ENCODE data around the gene KCNG2.
A peak's percentile ranks its signal among the peaks of the same experiment; 100 is the strongest.

KCNG2 gene

DNA sequence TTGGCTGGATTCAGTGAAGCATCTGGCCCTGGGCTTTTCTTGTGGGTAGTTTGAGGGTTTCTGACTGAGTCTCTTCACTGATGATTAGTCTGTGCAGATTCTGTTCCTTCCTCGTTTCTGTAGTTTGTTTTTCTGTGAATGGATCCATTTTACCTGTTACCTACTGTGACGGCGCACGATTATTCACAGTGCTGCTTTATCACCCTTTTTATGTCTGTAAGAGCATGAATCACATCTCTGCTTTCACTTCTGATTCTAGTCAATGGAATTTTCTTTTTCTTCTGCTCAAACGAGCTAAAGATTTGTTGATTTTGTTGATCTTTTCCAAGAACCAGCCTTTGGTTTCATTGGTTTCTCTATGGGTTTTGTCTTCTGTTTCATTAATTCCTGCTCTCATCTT lies 92.9 kb downstream of the KCNG2 start:
- H2BK15ac ChIP-seq (ENCODE audit: low read length) = no peak overlapping the region
- no peak overlapping the region for H3K4me3 ChIP-seq (ENCODE audit: low read length in 2 of 2)
- no peaks in the 10 kb centered on the region for H3K4me1 ChIP-seq (ENCODE audit: control insufficient read depth in 2 of 2, insufficient read depth in 1 of 2, low read depth in 1 of 2, low read length in 2 of 2)
- no peaks in the 10 kb centered on the region for H3K79me1 ChIP-seq (ENCODE audit: low read depth, low read length)
- no peak overlapping the region for H3K14ac ChIP-seq (ENCODE audit: low read length)
- H3K18ac ChIP-seq (ENCODE audit: low read length) = no peak overlapping the region
- no peak overlapping the region for H3K27ac ChIP-seq (replicated peaks; ENCODE audit: low read length)
- H3K4ac ChIP-seq (ENCODE audit: low read length) = no peak overlapping the region
- no peak overlapping the region for H4K91ac ChIP-seq (ENCODE audit: low read depth, low read length, poor library complexity)
- no peak overlapping the region for H2BK120ac ChIP-seq (ENCODE audit: low read depth, low read length)
- no peaks in the 10 kb centered on the region for H3K27me3 ChIP-seq (ENCODE audit: control insufficient read depth in 3 of 3, insufficient read depth in 3 of 3, low read depth in 1 of 3, low read length in 3 of 3)
- H2AFZ ChIP-seq (ENCODE audit: low read length) = no peak overlapping the region
- no peak overlapping the region for H2BK12ac ChIP-seq (ENCODE audit: low read length)
- H4K8ac ChIP-seq (ENCODE audit: low read depth, low read length) = no peak overlapping the region
- no peak overlapping the region for H3K23ac ChIP-seq (ENCODE audit: low read depth, low read length, poor library complexity)
- peaks cover 12 to 22% of the 10 kb centered on the region in 2 donors for H3K9me3 ChIP-seq (replicated peaks in 1 of 2; ENCODE audit: control insufficient read depth in 2 of 2, insufficient read depth in 1 of 2, low read depth in 1 of 2, low read length in 2 of 2)
- H3K36me3 ChIP-seq (replicated peaks in 1 of 2; ENCODE audit: control insufficient read depth in 2 of 2, insufficient read depth in 2 of 2, low read length in 2 of 2) = no peaks in the 10 kb centered on the region
- no peak overlapping the region for H3K9ac ChIP-seq (ENCODE audit: low read depth, low read length, poor library complexity)
- no peak overlapping the region for H3K4me2 ChIP-seq (ENCODE audit: insufficient read depth, low read length, poor library complexity, severe bottlenecking)
- H2BK5ac ChIP-seq (ENCODE audit: low read length) = no peak overlapping the region
- no peak for DNase-seq (ENCODE audit: low spot score)
- no peak overlapping the region for H2AK5ac ChIP-seq (ENCODE audit: low read depth, low read length)
- no CpG with 5 or more reads among the region's 5 CpGs for WGBS, 2 donors (ENCODE audit: extremely low coverage in 2 of 2, insufficient read length in 2 of 2, insufficient replicate concordance in 1 of 2)

DNA sequence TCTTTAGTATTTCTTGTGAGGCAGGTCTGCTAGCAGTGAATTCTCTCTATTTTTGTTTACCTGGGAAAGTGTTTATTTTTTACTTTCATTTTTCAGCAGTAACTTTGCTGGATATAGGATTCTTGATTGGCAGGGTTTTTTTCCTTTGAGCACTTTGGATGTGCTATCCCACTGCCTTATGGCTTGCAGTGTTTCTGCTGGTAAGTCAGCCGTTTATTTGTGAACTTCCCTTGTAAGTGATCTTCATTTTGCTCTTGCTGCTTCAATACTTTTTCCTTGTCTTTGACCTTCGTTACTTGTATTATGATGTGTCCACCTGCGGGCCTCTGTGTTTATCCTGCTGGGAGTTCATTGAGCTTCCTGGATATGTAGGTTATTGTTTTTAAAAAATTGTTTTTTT lies 99.0 kb downstream of the KCNG2 start:
- no peak overlapping the region for H4K8ac ChIP-seq (ENCODE audit: low read depth, low read length)
- H3K36me3 ChIP-seq (replicated peaks in 1 of 2; ENCODE audit: control insufficient read depth in 2 of 2, insufficient read depth in 2 of 2, low read length in 2 of 2) = no peaks in the 10 kb centered on the region
- peaks cover 2% of the 10 kb centered on the region for H3K79me1 ChIP-seq (ENCODE audit: low read depth, low read length)
- no peaks in the 10 kb centered on the region for H3K4me1 ChIP-seq (ENCODE audit: control insufficient read depth in 2 of 2, insufficient read depth in 1 of 2, low read depth in 1 of 2, low read length in 2 of 2)
- no peak overlapping the region for H3K4ac ChIP-seq (ENCODE audit: low read length)
- DNase-seq (ENCODE audit: low spot score) = no peak
- H2BK15ac ChIP-seq (ENCODE audit: low read length) = no peak overlapping the region
- no peaks in the 10 kb centered on the region for H3K27me3 ChIP-seq (ENCODE audit: control insufficient read depth in 3 of 3, insufficient read depth in 3 of 3, low read depth in 1 of 3, low read length in 3 of 3)
- no peak overlapping the region for H3K9ac ChIP-seq (ENCODE audit: low read depth, low read length, poor library complexity)
- no peak overlapping the region for H2BK5ac ChIP-seq (ENCODE audit: low read length)
- H2BK120ac ChIP-seq (ENCODE audit: low read depth, low read length) = no peak overlapping the region
- H4K91ac ChIP-seq (ENCODE audit: low read depth, low read length, poor library complexity) = no peak overlapping the region
- H2AK5ac ChIP-seq (ENCODE audit: low read depth, low read length) = no peak overlapping the region
- peaks cover 35 to 39% of the 10 kb centered on the region in 2 donors for H3K9me3 ChIP-seq (replicated peaks in 1 of 2; ENCODE audit: control insufficient read depth in 2 of 2, insufficient read depth in 1 of 2, low read depth in 1 of 2, low read length in 2 of 2)
- no peak overlapping the region for H3K23ac ChIP-seq (ENCODE audit: low read depth, low read length, poor library complexity)
- H3K14ac ChIP-seq (ENCODE audit: low read length) = no peak overlapping the region
- H3K4me2 ChIP-seq (ENCODE audit: insufficient read depth, low read length, poor library complexity, severe bottlenecking) = no peak overlapping the region
- no peak overlapping the region for H2BK12ac ChIP-seq (ENCODE audit: low read length)
- no CpG with 5 or more reads among the region's 3 CpGs for WGBS, 2 donors (ENCODE audit: extremely low coverage in 2 of 2, insufficient read length in 2 of 2, insufficient replicate concordance in 1 of 2)
- H3K18ac ChIP-seq (ENCODE audit: low read length) = no peak overlapping the region
- no peak overlapping the region for H2AFZ ChIP-seq (ENCODE audit: low read length)
- H3K4me3 ChIP-seq (ENCODE audit: low read length in 2 of 2) = no peak overlapping the region
- no peak overlapping the region for H3K27ac ChIP-seq (replicated peaks; ENCODE audit: low read length)

DNA sequence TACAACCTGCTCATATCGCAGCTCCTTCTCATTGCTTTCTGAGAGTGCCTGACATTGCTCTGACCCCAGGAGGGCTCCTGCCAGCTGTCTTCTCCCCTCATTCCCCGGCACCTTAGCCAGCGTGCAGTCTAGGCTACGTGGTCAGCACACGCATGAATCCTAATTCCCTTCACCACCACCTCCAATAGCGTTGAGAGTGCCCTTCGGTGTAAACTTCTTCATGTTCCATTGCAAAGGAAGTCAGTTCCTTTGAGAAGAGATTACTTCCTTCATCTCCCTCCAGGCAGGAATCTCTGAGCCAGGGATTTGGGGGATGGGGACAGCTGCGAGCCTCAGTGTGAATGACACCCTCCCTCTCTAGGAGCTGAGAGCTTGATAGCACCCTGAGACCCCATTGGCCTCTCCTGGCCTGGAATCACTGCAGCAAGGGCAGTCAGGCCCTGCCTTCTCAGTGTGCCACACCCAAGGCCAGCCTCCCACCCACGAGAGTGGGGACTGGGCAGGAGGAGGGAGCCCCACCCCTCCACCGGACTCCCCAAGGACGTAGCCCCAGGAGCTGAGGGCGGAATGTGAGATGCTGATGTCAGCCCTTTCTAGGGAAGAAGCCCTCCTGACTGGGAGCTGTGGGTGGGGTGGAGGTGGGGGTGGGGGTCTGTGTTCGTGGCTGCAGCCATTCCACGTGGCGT lies 100.3 kb downstream of the KCNG2 start:
- no peak overlapping the region for H3K4me2 ChIP-seq (ENCODE audit: insufficient read depth, low read length, poor library complexity, severe bottlenecking)
- H3K4me3 ChIP-seq (ENCODE audit: low read length in 2 of 2) = peak overlapping the region in 1 of 2 donors; percentile 50
- no peak overlapping the region for H2BK5ac ChIP-seq (ENCODE audit: low read length)
- no peak overlapping the region for H3K18ac ChIP-seq (ENCODE audit: low read length)
- no peak overlapping the region for H2AK5ac ChIP-seq (ENCODE audit: low read depth, low read length)
- H3K27me3 ChIP-seq (ENCODE audit: control insufficient read depth in 3 of 3, insufficient read depth in 3 of 3, low read depth in 1 of 3, low read length in 3 of 3) = no peaks in the 10 kb centered on the region
- H3K27ac ChIP-seq (replicated peaks; ENCODE audit: low read length) = no peak overlapping the region
- peaks cover 2% of the 10 kb centered on the region for H3K79me1 ChIP-seq (ENCODE audit: low read depth, low read length)
- H2BK120ac ChIP-seq (ENCODE audit: low read depth, low read length) = no peak overlapping the region
- H3K9me3 ChIP-seq (replicated peaks in 1 of 2; ENCODE audit: control insufficient read depth in 2 of 2, insufficient read depth in 1 of 2, low read depth in 1 of 2, low read length in 2 of 2) = peaks cover 40 to 46% of the 10 kb centered on the region in 2 donors
- no CpG with 5 or more reads among the region's 15 CpGs for WGBS, 2 donors (ENCODE audit: extremely low coverage in 2 of 2, insufficient read length in 2 of 2, insufficient replicate concordance in 1 of 2)
- H2AFZ ChIP-seq (ENCODE audit: low read length) = no peak overlapping the region
- no peak overlapping the region for H3K14ac ChIP-seq (ENCODE audit: low read length)
- no peak overlapping the region for H2BK15ac ChIP-seq (ENCODE audit: low read length)
- H3K4ac ChIP-seq (ENCODE audit: low read length) = no peak overlapping the region
- H3K9ac ChIP-seq (ENCODE audit: low read depth, low read length, poor library complexity) = no peak overlapping the region
- no peak for DNase-seq (ENCODE audit: low spot score)
- no peak overlapping the region for H3K23ac ChIP-seq (ENCODE audit: low read depth, low read length, poor library complexity)
- H2BK12ac ChIP-seq (ENCODE audit: low read length) = no peak overlapping the region
- no peak overlapping the region for H4K91ac ChIP-seq (ENCODE audit: low read depth, low read length, poor library complexity)
- no peaks in the 10 kb centered on the region for H3K4me1 ChIP-seq (ENCODE audit: control insufficient read depth in 2 of 2, insufficient read depth in 1 of 2, low read depth in 1 of 2, low read length in 2 of 2)
- no peak overlapping the region for H4K8ac ChIP-seq (ENCODE audit: low read depth, low read length)
- peaks cover 2 to 13% of the 10 kb centered on the region in 2 donors for H3K36me3 ChIP-seq (replicated peaks in 1 of 2; ENCODE audit: control insufficient read depth in 2 of 2, insufficient read depth in 2 of 2, low read length in 2 of 2)

DNA sequence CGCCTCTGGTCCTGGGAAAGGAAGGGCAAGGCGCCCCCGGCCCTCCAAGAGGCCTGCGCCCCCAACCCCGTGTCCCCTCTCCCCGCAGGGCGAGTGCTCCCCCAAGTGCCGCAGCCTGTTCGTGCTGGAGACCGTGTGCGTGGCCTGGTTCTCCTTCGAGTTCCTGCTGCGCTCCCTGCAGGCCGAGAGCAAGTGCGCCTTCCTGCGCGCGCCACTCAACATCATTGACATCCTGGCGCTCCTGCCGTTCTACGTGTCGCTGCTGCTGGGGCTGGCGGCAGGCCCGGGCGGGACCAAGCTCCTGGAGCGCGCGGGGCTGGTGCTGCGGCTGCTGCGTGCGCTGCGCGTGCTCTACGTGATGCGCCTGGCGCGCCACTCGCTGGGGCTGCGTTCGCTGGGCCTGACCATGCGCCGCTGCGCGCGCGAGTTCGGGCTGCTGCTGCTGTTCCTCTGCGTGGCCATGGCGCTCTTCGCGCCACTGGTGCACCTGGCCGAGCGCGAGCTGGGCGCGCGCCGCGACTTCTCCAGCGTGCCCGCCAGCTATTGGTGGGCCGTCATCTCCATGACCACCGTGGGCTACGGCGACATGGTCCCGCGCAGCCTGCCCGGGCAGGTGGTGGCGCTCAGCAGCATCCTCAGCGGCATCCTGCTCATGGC lies 101.3 kb downstream of the KCNG2 start:
- H3K14ac ChIP-seq (ENCODE audit: low read length) = peak overlapping the region; percentile 38
- no peak overlapping the region for H2BK15ac ChIP-seq (ENCODE audit: low read length)
- H2AK5ac ChIP-seq (ENCODE audit: low read depth, low read length) = no peak overlapping the region
- peak overlapping the region; percentile 65 for H3K23ac ChIP-seq (ENCODE audit: low read depth, low read length, poor library complexity)
- no peak overlapping the region for H3K4me2 ChIP-seq (ENCODE audit: insufficient read depth, low read length, poor library complexity, severe bottlenecking)
- H3K9me3 ChIP-seq (replicated peaks in 1 of 2; ENCODE audit: control insufficient read depth in 2 of 2, insufficient read depth in 1 of 2, low read depth in 1 of 2, low read length in 2 of 2) = peaks cover 35 to 51% of the 10 kb centered on the region in 2 donors
- no peak overlapping the region for H3K9ac ChIP-seq (ENCODE audit: low read depth, low read length, poor library complexity)
- H4K8ac ChIP-seq (ENCODE audit: low read depth, low read length) = peak overlapping the region; percentile 65
- DNase-seq (ENCODE audit: low spot score) = no peak
- H3K79me1 ChIP-seq (ENCODE audit: low read depth, low read length) = peaks cover 2% of the 10 kb centered on the region
- no peak overlapping the region for H4K91ac ChIP-seq (ENCODE audit: low read depth, low read length, poor library complexity)
- H3K27me3 ChIP-seq (ENCODE audit: control insufficient read depth in 3 of 3, insufficient read depth in 3 of 3, low read depth in 1 of 3, low read length in 3 of 3) = no peaks in the 10 kb centered on the region
- peaks cover 5 to 23% of the 10 kb centered on the region in 2 donors for H3K36me3 ChIP-seq (replicated peaks in 1 of 2; ENCODE audit: control insufficient read depth in 2 of 2, insufficient read depth in 2 of 2, low read length in 2 of 2)
- no CpG with 5 or more reads among the region's 70 CpGs for WGBS, 2 donors (ENCODE audit: extremely low coverage in 2 of 2, insufficient read length in 2 of 2, insufficient replicate concordance in 1 of 2)
- H2BK5ac ChIP-seq (ENCODE audit: low read length) = no peak overlapping the region
- H3K27ac ChIP-seq (replicated peaks; ENCODE audit: low read length) = no peak overlapping the region
- no peak overlapping the region for H3K18ac ChIP-seq (ENCODE audit: low read length)
- H2BK12ac ChIP-seq (ENCODE audit: low read length) = no peak overlapping the region
- H3K4ac ChIP-seq (ENCODE audit: low read length) = no peak overlapping the region
- no peaks in the 10 kb centered on the region for H3K4me1 ChIP-seq (ENCODE audit: control insufficient read depth in 2 of 2, insufficient read depth in 1 of 2, low read depth in 1 of 2, low read length in 2 of 2)
- no peak overlapping the region for H2BK120ac ChIP-seq (ENCODE audit: low read depth, low read length)
- H2AFZ ChIP-seq (ENCODE audit: low read length) = no peak overlapping the region
- H3K4me3 ChIP-seq (ENCODE audit: low read length in 2 of 2) = peak overlapping the region in 1 of 2 donors; percentile 24

All from neuronal stem cell (in vitro differentiated cells).